Measurements from ENCODE around the gene RAB11FIP4. TPM values are rescaled to one million over a fixed set of nuclear protein-coding genes. Genes with fewer than 3 reads are reported as not detected.

Gene RAB11FIP4
- total and polyA plus RNA-seq, 8 donors = 6.5 to 42.7 (median 24.5) TPM

- 83 to 85% methylated on average over 17 of the region's 17 CpGs for WGBS, 2 donors
- no peak for ATAC-seq
- H3K4me1 ChIP-seq = no peaks in the 10 kb centered on the region
- H3K36me3 ChIP-seq = no peaks in the 10 kb centered on the region
- no peak for DNase-seq
- TF ChIP-seq CTCF (IDR thresholded peaks at IDR 0.05) = no peak
- H3K9me3 ChIP-seq = no peaks in the 10 kb centered on the region
- no peak overlapping the region for H3K4me3 ChIP-seq
- no peak overlapping the region for H3K27ac ChIP-seq
- peaks cover 0 to 9% (median 0%) of the 10 kb centered on the region in 4 donors for H3K27me3 ChIP-seq
- no peak for FAIRE-seq
- intact Hi-C loops (cut with DNase I) = no loop called here
These were observed 1.6 kb downstream of the RAB11FIP4 start for GRCh38 chr17:31392856-31393748.

- H3K36me3 ChIP-seq = no peaks in the 10 kb centered on the region
- ATAC-seq (no peak), DNase-seq (no peak), FAIRE-seq (no peak)
- no peak for TF ChIP-seq CTCF (IDR thresholded peaks at IDR 0.05)
- no peaks in the 10 kb centered on the region for H3K4me1 ChIP-seq
- no peak overlapping the region for H3K4me3 ChIP-seq
- 81 to 86% methylated on average over 7 of the region's 7 CpGs for WGBS, 2 donors
- H3K27ac ChIP-seq = no peak overlapping the region
- no peaks in the 10 kb centered on the region for H3K9me3 ChIP-seq
- peaks cover 0 to 9% (median 0%) of the 10 kb centered on the region in 4 donors for H3K27me3 ChIP-seq
- intact Hi-C loops (cut with DNase I) = no loop called here
These were observed 2.3 kb downstream of the RAB11FIP4 start for GRCh38 chr17:31393749-31394146.

- FAIRE-seq (no peak), DNase-seq (peak in 4 of 6 donors; percentile 24 to 80 (median 56)), ATAC-seq (peak in 3 of 4 donors; percentile 60 to 87 (median 62))
- Histone ChIP-seq H3K27me3 (peaks cover 0 to 9% (median 0%) of the 10 kb centered on the region in 4 donors), H3K9me3 (no peaks in the 10 kb centered on the region), H3K36me3 (no peaks in the 10 kb centered on the region), H3K27ac (no peak overlapping the region), H3K4me1 (no peaks in the 10 kb centered on the region), H3K4me3 (no peak overlapping the region)
- WGBS, 2 donors = 22 to 24% methylated on average over 10 to 11 of the region's 11 CpGs
- TF ChIP-seq CTCF (IDR thresholded peaks at IDR 0.05) = no peak
- intact Hi-C loops (cut with DNase I) = no loop called here
These were observed 3.1 kb downstream of the RAB11FIP4 start for GRCh38 chr17:31394544-31394943.

GRCh38 chr17:31397256-31397939 lies 5.9 kb downstream of the RAB11FIP4 start:
- Histone ChIP-seq H3K9me3 (no peaks in the 10 kb centered on the region), H3K4me3 (no peak overlapping the region), H3K36me3 (no peaks in the 10 kb centered on the region), H3K27ac (no peak overlapping the region), H3K27me3 (peaks cover 0 to 2% (median 0%) of the 10 kb centered on the region in 4 donors), H3K4me1 (no peaks in the 10 kb centered on the region)
- intact Hi-C loops (cut with DNase I) = no loop called here
- WGBS, 2 donors = 70 to 74% methylated on average over 6 to 8 of the region's 8 CpGs
- DNase-seq (no peak), FAIRE-seq (no peak), ATAC-seq (no peak)
- no peak for TF ChIP-seq CTCF (IDR thresholded peaks at IDR 0.05)

Measured in pancreas (tissue), 10 donors.